Stomach (tissue), 9 donors: ENCODE results near the gene CES1. TPM values are rescaled to one million over a fixed set of nuclear protein-coding genes. Genes with fewer than 3 reads are reported as not detected.
"Not testable (repeated sequence)": the region's sequence is repeated elsewhere in the genome, so short reads cannot be mapped to it uniquely, and the experiment has no call there.

ENCODE experiments used
- DNase-seq, 2 donors: peaks; one replicate each; pipeline versions ENCODE4 v3.0.0 to v3.0.0-alpha.2; 2013 to 2019
- H3K27ac ChIP-seq, 5 donors: fragments of 200-600 bp in 4 of 5; sonication (generic) in 4 of 5; one replicate each; pipeline ENCODE4 v1.5.1; 2013 to 2019; ENCODE audit warnings: mild to moderate bottlenecking in 1 of 5, moderate library complexity in 1 of 5
- H3K27me3 ChIP-seq, 3 donors: fragments of 200-600 bp; sonication (generic); one replicate each; pipeline ENCODE4 v1.5.1; 2017 to 2019; ENCODE audit warnings: mixed run types in 1 of 3
- H3K36me3 ChIP-seq, 4 donors: fragments of 200-600 bp; sonication (generic); 1 replicate in 3 of 4; 2 replicates in 1 of 4; pipeline ENCODE4 v1.5.1; 2016 to 2019
- H3K4me1 ChIP-seq, 4 donors: fragments of 200-600 bp; sonication (generic); one replicate each; pipeline ENCODE4 v1.5.1; 2016 to 2019
- H3K4me3 ChIP-seq, 4 donors: fragments of 200-600 bp; sonication (generic) in 3 of 4; one replicate each; pipeline ENCODE4 v1.5.1; 2016 to 2019; ENCODE audit warnings: mild to moderate bottlenecking in 1 of 4
- H3K9me3 ChIP-seq, 4 donors: fragments of 200-600 bp; sonication (generic); one replicate each; pipeline ENCODE4 v1.5.1; 2016 to 2019
- EP300 ChIP-seq: sonication (generic); formaldehyde crosslinking; IDR thresholded peaks from one replicate; pipeline ENCODE4 v1.6.1; 2017; ENCODE audit warnings: antibody characterized with exemption
- POLR2A ChIP-seq, 4 donors: fragments of 450-650 bp; IDR thresholded peaks; one replicate each; pipeline ENCODE4 v1.6.1; 2016; ENCODE audit warnings: antibody characterized with exemption in 4 of 4, control low read depth in 2 of 4, mild to moderate bottlenecking in 1 of 4, moderate library complexity in 1 of 4
- POLR2AphosphoS5 ChIP-seq, 3 donors: sonication (generic); formaldehyde crosslinking; IDR thresholded peaks; one replicate each; pipeline ENCODE4 v1.6.1; 2016; ENCODE audit warnings: antibody characterized with exemption in 3 of 3
- WGBS, 5 donors: extraction: QIAGEN DNeasy Blood & Tissue Kit in 3 of 5; methylation state at CpG; one replicate each; pipeline versions ENCODE4 v1.1.5 to v1.1.7; 2013 to 2018; 5-methylcytosine and 5-hydroxymethylcytosine counted together
- intact Hi-C: fragments of 100-400 bp; cut with DNase I; formaldehyde crosslinking; loops from one replicate; pipeline ENCODE4 v1.15.1; 2023; ENCODE audit warnings: low total_unique reads
- polyA plus RNA-seq, 3 donors: library from polyadenylated mRNA; stranded (reverse); fragments of 200-250 nt; gene quantifications; one replicate each; pipeline ENCODE4 v1.2.3, GENCODE V29; 2013
- total RNA-seq, 5 donors: library from RNA; depleted of rRNA; stranded (reverse); fragments of >200 nt; gene quantifications; one replicate each; pipeline versions ENCODE4 v1.1.0 to v1.2.3, GENCODE V29; 2014 to 2016
- TF ChIP-seq, protein P1 (sequence below), 7 experiments: fragments of 450-650 bp in 4 of 7; fragments of 200-600 bp in 3 of 7; sonication (generic) in 3 of 7; IDR thresholded peaks; one replicate each; pipeline ENCODE4 v1.5.1; 2016 to 2019; ENCODE audit warnings: antibody characterized with exemption in 7 of 7, control low read depth in 2 of 7, mild to moderate bottlenecking in 1 of 7
- donor health status: healthy with polysubstance abuse.
- donor health status: Bipolar disorder and iron deficiency.
- donor health status: healthy.

The CES1 gene
- total and polyA plus RNA-seq, 8 donors: 2.6 to 173 (median 12.1) TPM; not detected in 1

DNA sequence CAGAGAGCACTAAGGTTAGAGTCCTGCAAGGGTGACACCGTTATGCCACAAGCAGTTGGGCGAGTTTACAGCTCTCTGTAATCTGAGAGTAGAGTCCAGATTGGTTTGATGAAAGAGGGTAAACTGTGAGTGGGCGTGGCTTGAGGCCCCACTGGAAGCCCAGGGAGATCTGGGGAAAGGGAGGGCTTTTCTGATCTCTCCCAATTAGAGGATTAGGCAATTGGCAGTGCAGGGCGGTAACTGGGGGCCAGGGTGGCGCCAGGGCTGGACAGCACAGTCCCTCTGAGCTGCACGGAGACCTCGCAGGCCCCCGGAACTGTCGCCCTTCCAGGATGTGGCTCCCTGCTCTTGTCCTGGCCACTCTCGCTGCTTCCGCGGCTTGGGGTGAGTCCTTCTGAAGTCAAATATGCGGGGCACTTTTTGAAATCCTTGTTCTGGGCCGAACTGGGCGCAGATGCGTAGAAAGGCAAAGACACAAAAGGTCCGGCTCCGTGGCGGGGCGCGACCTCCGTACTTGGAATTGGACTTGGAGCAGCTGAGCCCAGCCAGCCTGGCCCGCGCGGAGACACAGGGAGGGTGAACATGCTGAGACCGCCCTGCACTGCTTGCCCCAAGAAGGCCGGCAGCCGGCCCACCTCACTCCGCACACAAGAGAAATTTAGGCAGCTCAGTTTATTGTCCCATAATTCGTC lies 72.4 kb downstream of the CES1 start:
- H3K36me3 ChIP-seq: no peaks in the 10 kb centered on the region
- DNase-seq: peak in 1 of 2 donors; percentile 38
- 29 to 59% (median 39%) methylated on average over 24 to 30 of the region's 30 CpGs for WGBS, 5 donors
- H3K27ac ChIP-seq: no peak overlapping the region
- H3K9me3 ChIP-seq: no peaks in the 10 kb centered on the region
- TF ChIP-seq POLR2AphosphoS5 (IDR thresholded peaks at IDR 0.05) (no peak), EP300 (no peak), POLR2A (IDR thresholded peaks at IDR 0.05) (no peak)
- TF ChIP-seq, protein P1, sequence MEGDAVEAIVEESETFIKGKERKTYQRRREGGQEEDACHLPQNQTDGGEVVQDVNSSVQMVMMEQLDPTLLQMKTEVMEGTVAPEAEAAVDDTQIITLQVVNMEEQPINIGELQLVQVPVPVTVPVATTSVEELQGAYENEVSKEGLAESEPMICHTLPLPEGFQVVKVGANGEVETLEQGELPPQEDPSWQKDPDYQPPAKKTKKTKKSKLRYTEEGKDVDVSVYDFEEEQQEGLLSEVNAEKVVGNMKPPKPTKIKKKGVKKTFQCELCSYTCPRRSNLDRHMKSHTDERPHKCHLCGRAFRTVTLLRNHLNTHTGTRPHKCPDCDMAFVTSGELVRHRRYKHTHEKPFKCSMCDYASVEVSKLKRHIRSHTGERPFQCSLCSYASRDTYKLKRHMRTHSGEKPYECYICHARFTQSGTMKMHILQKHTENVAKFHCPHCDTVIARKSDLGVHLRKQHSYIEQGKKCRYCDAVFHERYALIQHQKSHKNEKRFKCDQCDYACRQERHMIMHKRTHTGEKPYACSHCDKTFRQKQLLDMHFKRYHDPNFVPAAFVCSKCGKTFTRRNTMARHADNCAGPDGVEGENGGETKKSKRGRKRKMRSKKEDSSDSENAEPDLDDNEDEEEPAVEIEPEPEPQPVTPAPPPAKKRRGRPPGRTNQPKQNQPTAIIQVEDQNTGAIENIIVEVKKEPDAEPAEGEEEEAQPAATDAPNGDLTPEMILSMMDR (IDR thresholded peaks at IDR 0.05): no peak
- intact Hi-C loops: no loop called here
- H3K4me1 ChIP-seq: peaks cover 0 to 12% (median 2%) of the 10 kb centered on the region in 4 donors
- peak overlapping the region in 2 of 4 donors; percentile 9 to 11 for H3K4me3 ChIP-seq
- peaks cover 0 to 13% (median 0%) of the 10 kb centered on the region in 3 donors for H3K27me3 ChIP-seq

DNA sequence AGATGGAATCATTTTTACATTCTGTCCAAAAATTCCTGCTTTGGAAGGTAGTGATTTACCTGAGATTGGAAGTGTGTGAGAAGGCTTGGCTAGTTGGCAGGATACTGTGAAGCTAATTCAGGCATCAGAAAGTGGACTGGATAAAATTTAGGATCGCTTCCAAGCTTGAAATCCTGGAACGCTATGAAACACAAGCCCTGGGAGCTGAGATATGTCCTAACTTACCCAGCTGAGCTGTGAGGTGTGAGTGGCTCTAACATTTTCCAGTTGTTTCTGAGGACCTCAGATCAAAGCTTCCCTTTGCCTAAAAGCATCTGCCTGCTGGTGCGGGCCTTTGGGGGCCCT lies 73.0 kb downstream of the CES1 start:
- H3K4me3 ChIP-seq, intact Hi-C loops, H3K36me3 ChIP-seq, DNase-seq, H3K27ac ChIP-seq, H3K9me3 ChIP-seq: not testable (repeated sequence)
- Histone ChIP-seq H3K4me1 (peaks cover 0 to 12% (median 2%) of the 10 kb centered on the region in 4 donors), H3K27me3 (peaks cover 0 to 13% (median 0%) of the 10 kb centered on the region in 3 donors)
- WGBS, 5 donors: 27 to 48% (median 43%) methylated on average over 3 of the region's 3 CpGs

DNA sequence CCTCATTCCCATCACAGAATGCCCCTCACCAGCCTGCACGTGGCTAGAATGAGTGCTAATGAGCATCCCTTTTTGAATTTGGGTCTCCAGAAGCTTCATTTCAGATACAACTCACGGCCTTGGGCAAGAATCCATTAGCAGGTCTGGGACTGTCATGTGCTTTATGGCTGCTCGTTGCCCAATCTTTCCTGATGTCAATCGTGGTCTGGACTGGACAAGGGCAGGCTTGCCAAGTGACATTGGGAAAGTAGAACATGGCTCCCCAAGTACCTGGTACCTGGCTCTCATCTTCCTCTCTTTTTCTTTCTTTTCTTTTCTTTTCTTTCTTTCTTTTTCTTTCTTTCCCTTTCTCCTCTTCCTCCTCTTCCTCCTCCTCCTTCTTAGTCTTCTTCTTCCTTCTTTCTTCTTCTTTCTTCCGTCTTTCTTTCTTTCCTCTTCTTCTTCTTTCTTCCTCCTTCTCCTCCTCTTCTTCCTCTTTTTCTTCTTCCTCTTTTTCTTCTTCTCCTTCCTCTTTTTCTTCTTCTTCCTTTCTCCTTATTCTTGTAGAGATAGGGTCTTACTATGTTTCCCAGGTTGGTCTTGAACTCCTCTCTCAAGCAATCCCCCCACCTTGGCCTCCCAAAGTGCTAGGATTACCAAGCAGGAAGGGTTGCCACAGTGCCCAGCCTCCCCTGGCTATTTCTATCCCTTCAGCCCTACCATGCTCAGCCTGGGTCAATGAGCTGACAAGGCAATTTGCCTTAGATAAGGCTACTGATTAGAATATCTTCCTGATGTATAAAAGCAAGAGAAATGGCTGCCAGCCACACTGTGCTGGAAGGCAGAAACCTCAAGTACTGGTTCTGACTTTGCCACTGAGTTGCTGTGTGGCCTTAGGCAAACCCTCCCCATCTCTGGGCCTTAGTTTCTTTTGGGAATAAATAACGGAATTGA lies 75.0 kb downstream of the CES1 start:
- DNase-seq, intact Hi-C loops, H3K27ac ChIP-seq, H3K4me3 ChIP-seq, H3K36me3 ChIP-seq: not testable (repeated sequence)
- Histone ChIP-seq H3K9me3 (peaks cover 0 to 14% (median 8%) of the 10 kb centered on the region in 4 donors), H3K4me1 (peaks cover 0 to 12% (median 2%) of the 10 kb centered on the region in 4 donors), H3K27me3 (peaks cover 0 to 13% (median 0%) of the 10 kb centered on the region in 3 donors)
- WGBS, 5 donors: 50 to 65% (median 60%) methylated on average over 6 of the region's 6 CpGs

DNA sequence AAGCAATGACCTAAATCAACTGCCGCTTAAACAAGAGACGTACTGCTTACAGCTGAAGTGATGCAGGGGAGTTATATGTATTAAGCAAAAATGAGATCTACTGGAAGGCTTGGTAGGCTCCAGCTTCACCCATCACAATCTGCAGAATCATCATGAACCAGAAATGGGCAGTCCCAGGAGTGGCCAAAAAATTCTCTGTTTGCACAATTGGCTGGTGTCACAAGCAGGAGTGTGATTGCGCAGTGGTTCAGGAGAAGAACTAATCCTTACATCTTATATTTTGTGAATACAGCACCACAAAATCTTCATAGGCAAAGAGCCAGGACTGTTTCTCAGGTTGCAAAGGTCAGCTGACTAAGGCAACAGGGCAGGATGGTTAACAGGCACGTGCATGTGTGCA lies 75.9 kb downstream of the CES1 start:
- peaks cover 0 to 12% (median 2%) of the 10 kb centered on the region in 4 donors for H3K4me1 ChIP-seq
- WGBS, 5 donors: 76 to 83% (median 81%) methylated on average over 4 of the region's 4 CpGs
- H3K9me3 ChIP-seq: peaks cover 0 to 21% (median 15%) of the 10 kb centered on the region in 4 donors
- peaks cover 0 to 13% (median 0%) of the 10 kb centered on the region in 3 donors for H3K27me3 ChIP-seq
- H3K36me3 ChIP-seq: no peaks in the 10 kb centered on the region
- intact Hi-C loops: no loop called here
- H3K4me3 ChIP-seq: no peak overlapping the region
- no peak for DNase-seq
- TF ChIP-seq EP300 (no peak), POLR2AphosphoS5 (IDR thresholded peaks at IDR 0.05) (no peak), POLR2A (IDR thresholded peaks at IDR 0.05) (no peak)
- TF ChIP-seq, protein P1 (IDR thresholded peaks at IDR 0.05): no peak
- H3K27ac ChIP-seq: no peak overlapping the region

DNA sequence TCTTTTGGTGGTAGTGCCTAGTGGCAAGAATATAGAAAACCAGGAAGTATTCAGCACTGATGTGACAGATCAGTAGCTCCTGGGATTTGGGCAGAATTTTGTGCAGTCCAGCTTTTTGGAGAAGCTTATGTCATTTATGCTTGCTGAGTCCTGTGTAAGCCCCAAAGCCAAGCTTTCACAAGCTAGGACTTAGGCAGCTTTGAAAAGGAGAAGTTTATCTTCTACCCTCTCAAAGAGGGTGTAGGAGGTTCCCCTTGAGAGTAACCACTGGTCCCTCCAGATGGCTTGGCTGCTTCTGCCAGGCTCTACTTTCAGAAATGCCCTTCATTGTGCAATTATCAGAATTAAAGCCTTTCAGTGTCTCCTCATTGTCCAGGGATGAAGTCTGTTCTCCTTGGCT lies 78.8 kb downstream of the CES1 start:
- Histone ChIP-seq H3K27me3 (no peaks in the 10 kb centered on the region), H3K36me3 (no peaks in the 10 kb centered on the region), H3K4me1 (no peaks in the 10 kb centered on the region), H3K27ac (peak overlapping the region in 1 of 5 donors; percentile 60), H3K9me3 (peaks cover 0 to 35% (median 15%) of the 10 kb centered on the region in 4 donors), H3K4me3 (no peak overlapping the region)
- DNase-seq: no peak
- intact Hi-C loops: no loop called here
- TF ChIP-seq POLR2A (IDR thresholded peaks at IDR 0.05) (no peak), POLR2AphosphoS5 (IDR thresholded peaks at IDR 0.05) (no peak), EP300 (no peak)
- TF ChIP-seq, protein P1 (IDR thresholded peaks at IDR 0.05): no peak

DNA sequence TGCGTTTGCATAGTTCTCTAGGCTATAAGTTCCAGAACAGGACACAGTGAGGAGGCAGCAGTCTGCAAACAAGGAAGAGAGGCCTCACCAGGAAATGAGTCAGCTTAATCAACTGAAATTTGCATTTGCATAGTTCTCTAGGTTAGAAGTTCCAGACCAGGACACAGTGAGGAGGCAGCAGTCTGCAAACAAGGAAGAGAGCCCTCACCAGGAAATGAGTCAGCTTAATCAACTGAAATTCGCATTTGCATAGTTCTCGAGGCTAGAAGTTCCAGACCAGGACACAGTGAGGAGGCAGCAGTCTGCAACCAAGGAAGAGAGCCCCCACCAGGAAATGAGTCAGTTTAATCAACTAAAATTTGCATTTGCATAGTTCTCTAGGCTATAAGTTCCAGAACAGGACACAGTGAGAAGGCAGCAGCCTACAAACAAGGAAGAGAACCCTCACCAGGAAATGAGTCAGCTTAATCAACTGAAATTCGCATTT lies 79.7 kb downstream of the CES1 start:
- H3K27ac ChIP-seq: peak overlapping the region in 2 of 5 donors; percentile 9 to 60
- H3K4me1 ChIP-seq, H3K27me3 ChIP-seq, DNase-seq, intact Hi-C loops, H3K36me3 ChIP-seq, H3K4me3 ChIP-seq: not testable (repeated sequence)
- WGBS, 5 donors: 37 to 61% (median 48%) methylated on average over 4 of the region's 4 CpGs
- peaks cover 0 to 35% (median 15%) of the 10 kb centered on the region in 4 donors for H3K9me3 ChIP-seq
